Breast epithelium (tissue), 3 donors: ENCODE results near the gene CACNA2D4.

Experiments used
- POLR2A ChIP-seq: fragments of 450-650 bp; IDR thresholded peaks from one replicate; pipeline ENCODE4 v1.6.1; 2016; ENCODE audit warnings: antibody characterized with exemption, mild to moderate bottlenecking, moderate library complexity
- TF ChIP-seq, protein P1 (sequence below), 3 donors: fragments of 450-650 bp; IDR thresholded peaks; one replicate each; pipeline ENCODE4 v1.5.1; 2016 to 2017; ENCODE audit warnings: antibody characterized with exemption in 3 of 3, mild to moderate bottlenecking in 3 of 3, moderate library complexity in 3 of 3

DNA sequence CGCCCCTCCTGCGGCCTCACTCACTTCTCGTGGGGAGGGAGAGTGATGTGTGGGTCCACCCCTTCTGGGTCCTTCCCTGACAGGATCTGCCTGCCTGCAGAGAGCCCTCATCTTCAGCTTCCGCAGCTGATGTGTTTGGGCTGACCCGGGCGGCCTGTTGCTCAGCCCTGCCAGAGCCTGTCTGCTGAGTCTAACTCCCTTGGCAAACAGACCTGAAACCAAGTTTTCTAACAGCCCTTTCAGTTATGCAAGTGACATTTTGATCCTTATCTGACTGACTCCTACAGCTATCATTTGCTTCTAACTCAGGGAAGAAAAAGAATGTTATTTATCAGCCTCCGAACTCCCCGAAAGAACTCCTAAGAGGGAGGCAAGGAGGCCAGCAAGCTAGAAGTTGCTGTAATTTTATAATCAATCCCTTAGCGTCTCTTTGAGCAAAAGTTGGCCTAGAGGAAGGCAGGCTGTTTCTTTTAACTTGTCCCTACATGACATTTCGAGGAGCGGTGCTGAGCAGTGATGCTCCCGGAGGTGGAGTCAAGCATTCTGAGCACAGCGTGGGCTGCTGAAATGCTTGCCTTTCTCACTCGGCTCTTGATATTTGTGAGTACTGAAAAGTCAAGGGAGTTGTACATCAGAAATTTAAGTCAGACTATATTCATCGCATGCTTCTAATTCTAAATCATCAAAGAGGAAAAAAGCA is 31.5 kb upstream of the CACNA2D4 start:
- TF ChIP-seq POLR2A, result no peak
- TF ChIP-seq, protein P1, sequence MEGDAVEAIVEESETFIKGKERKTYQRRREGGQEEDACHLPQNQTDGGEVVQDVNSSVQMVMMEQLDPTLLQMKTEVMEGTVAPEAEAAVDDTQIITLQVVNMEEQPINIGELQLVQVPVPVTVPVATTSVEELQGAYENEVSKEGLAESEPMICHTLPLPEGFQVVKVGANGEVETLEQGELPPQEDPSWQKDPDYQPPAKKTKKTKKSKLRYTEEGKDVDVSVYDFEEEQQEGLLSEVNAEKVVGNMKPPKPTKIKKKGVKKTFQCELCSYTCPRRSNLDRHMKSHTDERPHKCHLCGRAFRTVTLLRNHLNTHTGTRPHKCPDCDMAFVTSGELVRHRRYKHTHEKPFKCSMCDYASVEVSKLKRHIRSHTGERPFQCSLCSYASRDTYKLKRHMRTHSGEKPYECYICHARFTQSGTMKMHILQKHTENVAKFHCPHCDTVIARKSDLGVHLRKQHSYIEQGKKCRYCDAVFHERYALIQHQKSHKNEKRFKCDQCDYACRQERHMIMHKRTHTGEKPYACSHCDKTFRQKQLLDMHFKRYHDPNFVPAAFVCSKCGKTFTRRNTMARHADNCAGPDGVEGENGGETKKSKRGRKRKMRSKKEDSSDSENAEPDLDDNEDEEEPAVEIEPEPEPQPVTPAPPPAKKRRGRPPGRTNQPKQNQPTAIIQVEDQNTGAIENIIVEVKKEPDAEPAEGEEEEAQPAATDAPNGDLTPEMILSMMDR (IDR thresholded peaks at IDR 0.05), result no peak
